ENCODE data around the gene VEGFD.

GRCh38 chrX:15345976-15346375, 38.2 kb downstream of the VEGFD start:
- TF ChIP-seq FOXK2 (IDR thresholded peaks at IDR 0.05) (no peak), FOXM1 (IDR thresholded peaks at IDR 0.05; ENCODE audit: borderline replicate concordance) (no peak), PKNOX1 (IDR thresholded peaks at IDR 0.05) (no peak), TARDBP (IDR thresholded peaks at IDR 0.05) (no peak), SP1 (IDR thresholded peaks at IDR 0.05) (no peak), HDGF (IDR thresholded peaks at IDR 0.05; ENCODE audit: borderline replicate concordance) (no peak), ZNF384 (IDR thresholded peaks at IDR 0.05) (no peak), NFRKB (IDR thresholded peaks at IDR 0.05) (no peak), ARNT (IDR thresholded peaks at IDR 0.05) (no peak), FOXA1 (IDR thresholded peaks at IDR 0.05) (no peak), BHLHE40 (IDR thresholded peaks at IDR 0.05; ENCODE audit: borderline replicate concordance) (no peak), ELF4 (IDR thresholded peaks at IDR 0.05) (no peak), SUZ12 (IDR thresholded peaks at IDR 0.05) (no peak)
